Measurements from ENCODE around the gene CARD11.
"Not testable (repeated sequence)": the region's sequence is repeated elsewhere in the genome, so short reads cannot be mapped to it uniquely, and the experiment has no call there.

The CARD11 gene

GRCh38 chr7:3065724-3066143 is 22.1 kb upstream of the CARD11 start:
- DNase-seq (ENCODE audit: low spot score): peak; percentile 19

DNA sequence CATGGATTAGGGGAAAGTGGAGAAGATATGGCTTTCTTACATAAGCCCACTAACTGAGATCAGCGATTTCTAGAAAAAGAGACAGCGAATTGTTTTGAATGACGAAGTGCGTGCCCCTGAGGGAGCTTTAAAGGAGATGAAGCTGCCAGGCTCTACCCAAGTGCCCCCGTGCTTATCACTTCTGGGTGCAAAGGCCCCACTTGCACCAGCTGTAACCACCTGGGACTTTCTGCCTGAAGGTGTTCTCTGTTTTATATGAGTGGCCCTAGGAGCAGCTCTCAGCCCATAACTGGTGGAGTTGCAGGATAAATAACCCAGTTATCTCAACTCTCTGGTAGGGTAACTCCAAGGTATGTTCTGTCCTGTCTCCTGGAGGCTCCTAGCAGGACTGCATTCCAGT is 20.4 kb upstream of the CARD11 start:
- no peak for DNase-seq (ENCODE audit: low spot score)

- no peak for DNase-seq (ENCODE audit: low spot score)
Observed at GRCh38 chr7:3063016-3063753, 19.5 kb upstream of the CARD11 start.

DNA sequence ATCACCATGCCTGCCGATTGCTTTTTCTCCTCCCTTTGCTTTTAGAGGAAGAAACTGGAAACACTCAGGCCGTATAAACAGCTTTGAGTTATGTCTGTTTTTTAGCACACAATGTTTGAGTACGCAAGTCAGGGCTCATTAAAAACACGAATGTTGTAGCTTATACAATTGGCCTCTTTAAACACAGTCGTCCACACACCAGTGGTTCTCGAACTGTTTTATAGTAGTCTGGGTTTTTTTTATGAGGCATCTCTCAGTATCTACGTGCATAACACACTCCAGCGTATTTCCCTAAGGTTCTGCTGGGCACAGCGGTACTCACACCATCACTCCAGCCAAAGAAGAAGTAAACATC is 13.4 kb upstream of the CARD11 start:
- DNase-seq (ENCODE audit: low spot score): no peak

DNA sequence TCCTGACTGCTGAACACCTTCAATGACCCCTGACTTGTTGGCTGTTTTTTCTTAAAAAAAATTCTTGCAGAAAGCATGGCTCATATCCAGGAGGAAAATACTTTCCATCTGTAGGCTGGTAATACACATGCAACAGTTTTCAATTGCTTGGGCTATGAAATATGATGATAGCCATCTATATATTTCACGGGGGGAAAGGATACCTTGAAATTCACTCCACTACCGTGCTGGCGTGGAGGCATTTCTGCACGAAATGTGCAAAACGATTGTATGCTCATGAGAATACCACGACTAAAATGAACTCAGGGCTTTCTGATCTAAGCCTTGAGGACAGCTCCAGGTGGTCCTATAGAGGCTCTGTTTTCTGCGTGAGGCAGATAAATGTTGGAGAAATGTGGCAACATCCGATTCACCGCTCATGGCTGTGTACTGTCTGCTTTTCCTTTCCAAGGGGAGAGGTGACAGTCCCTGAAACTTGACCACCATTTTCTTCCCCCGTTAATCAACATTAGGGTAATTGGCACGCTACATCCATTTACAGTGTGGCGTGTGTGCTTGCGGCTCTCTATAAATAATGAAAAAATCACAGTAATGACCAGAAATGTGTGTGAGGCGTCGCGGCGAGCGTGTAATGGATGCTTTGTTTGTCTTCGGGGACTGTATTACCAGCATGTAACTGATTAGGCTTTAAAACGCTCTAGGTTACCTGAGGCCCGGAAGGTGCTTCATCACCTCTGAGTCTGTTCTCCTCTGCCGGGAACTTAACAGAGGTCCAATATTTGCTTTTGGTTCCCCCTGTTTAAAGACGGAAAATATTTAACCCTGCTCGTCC is 12.8 kb upstream of the CARD11 start:
- DNase-seq (ENCODE audit: low spot score): no peak

GRCh38 chr7:3055626-3056025 is 12.0 kb upstream of the CARD11 start:
- DNase-seq (ENCODE audit: low spot score): no peak

GRCh38 chr7:3042861-3043489 is 692 bp downstream of the CARD11 start:
- no peak for DNase-seq (ENCODE audit: low spot score)

GRCh38 chr7:3041986-3042675 is 1.5 kb downstream of the CARD11 start:
- no peak for DNase-seq (ENCODE audit: low spot score)

GRCh38 chr7:3039787-3040186 is 3.9 kb downstream of the CARD11 start:
- no peak for DNase-seq (ENCODE audit: low spot score)

- DNase-seq (ENCODE audit: low spot score): not testable (repeated sequence)
Observed at GRCh38 chr7:3038011-3038410, 5.7 kb downstream of the CARD11 start.

DNA sequence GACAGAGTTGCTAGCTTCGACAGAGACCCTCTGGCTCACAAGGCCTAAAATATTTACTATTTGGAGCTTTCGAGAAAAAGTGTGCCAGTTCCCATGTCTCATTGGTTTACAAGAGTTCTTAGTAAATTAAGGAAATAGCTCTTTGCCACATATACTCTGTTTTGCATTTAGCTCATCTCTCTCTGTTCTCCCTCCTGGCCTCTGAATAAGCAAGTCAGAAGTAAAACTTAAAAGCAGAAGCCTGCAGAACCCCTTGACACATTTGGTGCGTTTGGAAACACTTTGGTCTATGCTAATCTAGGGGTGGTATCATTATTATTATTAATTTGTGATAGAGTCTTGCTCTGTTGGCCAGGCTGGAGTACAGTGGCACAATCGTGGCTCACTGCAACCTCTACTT is 6.4 kb downstream of the CARD11 start:
- DNase-seq (ENCODE audit: low spot score): no peak

- DNase-seq (ENCODE audit: low spot score): no peak
Observed at GRCh38 chr7:3034591-3035150, 9.0 kb downstream of the CARD11 start.

DNA sequence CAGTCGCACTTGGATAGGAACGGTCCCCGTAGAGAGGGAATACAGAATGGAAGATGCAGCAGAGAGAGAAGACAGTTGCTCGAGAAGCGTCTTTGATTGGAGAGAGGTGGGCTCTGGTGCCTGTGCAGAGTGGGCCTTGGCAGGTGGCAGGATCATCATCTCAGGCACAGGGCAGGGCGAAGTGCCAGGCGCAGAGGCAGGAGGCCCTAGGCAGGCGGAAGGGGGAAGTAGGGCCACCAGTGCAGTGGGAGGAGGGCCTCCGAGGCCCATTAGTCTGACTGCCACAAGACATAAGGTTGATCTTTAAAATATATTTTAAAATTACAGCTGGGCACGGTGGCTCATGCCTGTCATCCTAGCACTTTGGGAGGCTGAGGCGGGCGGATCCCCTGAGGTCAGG is 10.1 kb downstream of the CARD11 start:
- no peak for DNase-seq (ENCODE audit: low spot score)

DNA sequence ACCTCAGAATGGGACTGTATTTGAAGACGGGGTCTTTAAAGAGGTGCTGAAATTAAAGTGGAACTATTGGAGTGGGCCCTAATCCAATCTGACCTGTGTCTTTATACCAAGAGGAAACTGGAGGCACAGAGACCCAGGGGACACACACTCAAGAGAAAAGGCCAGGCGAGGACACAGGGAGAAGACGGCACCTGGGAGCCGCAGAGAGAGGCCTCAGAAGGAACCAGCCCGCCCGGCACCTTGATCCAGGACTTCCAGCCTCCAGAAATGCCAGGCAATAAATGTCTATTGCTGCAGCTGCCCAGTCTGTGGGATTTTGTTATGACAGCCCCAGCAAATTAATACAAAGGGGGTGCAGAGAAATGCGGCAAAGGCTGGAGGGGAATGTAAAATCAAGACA is 10.5 kb downstream of the CARD11 start:
- no peak for DNase-seq (ENCODE audit: low spot score)

DNA sequence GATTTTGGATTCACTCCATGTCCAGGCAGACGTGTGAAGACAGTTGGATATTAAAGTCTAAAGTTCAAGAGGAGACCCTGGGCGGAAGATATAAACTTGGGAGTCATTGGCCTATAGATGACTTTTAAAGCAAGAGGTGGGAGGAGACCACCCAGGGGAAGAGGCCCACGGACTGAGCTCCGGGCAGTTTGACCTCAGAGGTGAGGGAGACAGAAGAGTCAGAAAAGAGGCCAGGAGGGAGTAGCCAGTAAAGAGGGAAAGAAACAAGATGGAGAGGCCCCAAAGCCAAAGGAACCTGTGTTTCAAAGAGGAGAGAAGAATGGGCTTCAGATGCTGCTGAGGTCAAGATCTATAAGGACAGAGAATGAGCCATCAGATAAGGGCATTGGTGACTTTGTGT is 11.4 kb downstream of the CARD11 start:
- no peak for DNase-seq (ENCODE audit: low spot score)

DNA sequence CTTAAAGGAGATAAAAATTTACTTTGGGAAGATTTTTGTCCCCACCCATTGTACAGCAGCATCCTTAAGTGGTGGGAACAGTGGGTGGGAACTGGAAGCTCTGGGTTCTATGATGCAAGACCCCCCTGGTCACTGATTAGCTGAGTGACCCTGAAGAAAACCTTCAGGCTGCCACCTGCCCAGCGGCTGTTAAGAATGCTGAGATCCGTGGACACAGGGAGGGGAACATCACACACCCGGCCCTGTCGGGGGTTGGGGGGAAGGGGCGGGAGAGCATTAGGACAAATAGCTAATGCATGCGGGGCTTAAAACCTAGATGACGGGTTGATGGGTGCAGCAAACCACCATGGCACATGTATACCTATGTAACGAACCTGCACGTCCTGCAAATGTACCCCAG is 14.5 kb downstream of the CARD11 start:
- DNase-seq (ENCODE audit: low spot score): no peak

DNA sequence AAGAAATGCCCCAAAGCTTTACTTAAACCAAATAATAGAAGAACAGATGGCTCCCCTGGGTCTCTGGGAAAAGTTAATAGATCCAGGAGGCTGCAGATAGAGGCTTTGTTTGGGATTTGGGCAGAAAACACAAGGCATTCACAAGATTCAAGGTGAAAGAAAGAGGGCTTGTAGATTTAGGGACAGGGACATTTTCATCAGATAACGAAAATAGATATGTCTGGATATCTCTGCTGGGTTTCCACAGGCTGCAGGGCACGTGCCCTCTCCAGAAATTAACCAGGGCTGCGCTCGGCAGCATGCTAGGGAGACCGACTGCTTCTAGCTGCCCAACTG is 14.9 kb downstream of the CARD11 start:
- DNase-seq (ENCODE audit: low spot score): no peak

DNA sequence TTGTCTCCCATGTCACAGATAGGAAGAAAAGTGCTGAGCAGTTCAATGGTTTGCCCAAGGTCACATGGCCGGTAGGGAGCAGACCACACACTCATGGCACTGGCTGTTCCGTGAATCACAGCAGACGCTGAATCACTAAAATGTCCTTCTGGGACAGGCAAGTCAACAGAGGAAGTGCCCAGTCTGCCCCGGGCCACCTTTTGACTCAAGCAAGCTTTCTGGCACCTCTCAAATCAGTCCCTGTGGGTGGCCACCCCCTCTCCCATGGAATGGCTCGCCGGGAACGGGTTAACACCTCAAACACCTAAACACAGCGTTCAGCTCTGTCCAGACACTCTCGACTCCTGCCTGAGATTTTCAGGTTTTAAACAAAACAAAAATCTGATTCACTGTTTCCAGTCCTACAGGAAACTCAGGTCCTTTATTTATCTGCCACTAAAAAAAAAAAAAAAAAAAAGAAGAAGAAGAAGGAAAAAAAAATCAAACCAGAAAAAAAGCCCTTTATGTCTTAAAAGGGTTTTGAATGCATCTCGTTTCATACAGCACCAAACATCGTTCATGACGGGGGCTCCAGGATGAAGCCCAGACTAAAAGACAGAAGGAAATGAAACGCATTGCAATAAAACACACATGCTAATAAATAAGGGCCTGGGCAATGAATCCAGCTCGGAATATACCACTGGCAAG is 15.5 kb downstream of the CARD11 start:
- DNase-seq (ENCODE audit: low spot score): no peak

DNA sequence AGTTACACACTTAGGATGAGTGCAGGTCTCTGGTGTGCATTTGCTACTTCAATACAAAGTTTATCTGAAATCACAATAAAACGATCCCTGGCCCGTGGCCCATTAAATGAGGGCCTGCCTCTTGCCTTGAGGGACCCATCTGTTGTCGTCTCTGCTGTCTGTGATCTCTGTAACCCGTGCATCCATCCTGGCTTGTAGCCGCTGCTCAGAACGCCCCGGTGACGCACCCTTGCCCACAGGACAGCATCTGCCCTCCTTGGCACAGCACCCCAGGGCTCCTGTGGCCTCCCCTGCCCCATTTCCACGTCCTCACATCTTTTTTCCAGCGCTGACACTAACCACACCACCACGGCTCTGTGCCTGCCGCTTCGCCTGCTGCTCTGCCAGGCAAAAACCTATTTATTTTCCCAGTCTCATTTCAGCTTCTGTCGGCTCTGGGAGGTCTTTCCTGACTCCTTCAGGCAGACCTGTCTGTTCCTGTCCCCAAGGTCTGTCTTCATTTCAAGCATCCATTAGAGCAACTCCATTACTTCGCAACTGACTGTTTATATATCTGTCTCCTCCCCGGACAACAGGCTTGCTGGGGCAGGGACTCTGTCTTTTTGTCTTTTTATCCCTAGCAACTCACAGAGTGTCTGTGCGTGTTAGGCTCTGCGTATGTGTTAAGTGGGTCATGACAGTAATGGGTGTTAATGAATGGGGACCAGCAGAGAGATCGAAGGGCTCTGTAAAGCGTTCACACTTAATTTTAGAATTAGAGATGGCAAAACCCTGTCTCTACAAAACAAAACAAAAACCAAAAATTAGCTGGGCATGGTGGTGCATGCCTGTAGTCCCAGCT is 16.4 kb downstream of the CARD11 start:
- DNase-seq (ENCODE audit: low spot score): no peak

- no peak for DNase-seq (ENCODE audit: low spot score)
Observed at GRCh38 chr7:3025616-3026015, 18.1 kb downstream of the CARD11 start.

Data from SK-N-DZ (cell line).